HCT116 (cell line): ENCODE measurements around the gene MYL6B. TPM values are rescaled to one million over a fixed set of nuclear protein-coding genes. Genes with fewer than 3 reads are reported as not detected.

Experiments
- ATAC-seq: fragments of 200-7000 bp; cut with Tn5 transposase; 2 replicates; pipeline ENCODE4 v1.9.1; 2020; ENCODE audit warnings: mild to moderate bottlenecking, moderate library complexity
- BruUV-seq: library from RNA; stranded (reverse); fragments of 400-500 nt; replicated peaks from 2 replicates; lab custom pipeline; 2021; lab: Mats Ljungman, UMichigan
- CTCF ChIA-PET: fragments of 300-600 bp; sonication (Branson Sonifier 250); formaldehyde crosslinking; loops from one replicate; lab custom pipeline; 2021; ENCODE audit warnings: antibody characterized with exemption; lab: Charles Lee
- POLR2A ChIA-PET: fragments of 300-600, 350-600 bp; sonication (Branson Sonifier 250); formaldehyde crosslinking; loops from one replicate; lab custom pipeline; 2021; ENCODE audit warnings: antibody characterized with exemption; lab: Charles Lee
- RAD21 ChIA-PET, 2 experiments: fragments of 300-600 bp; sonication (Branson Sonifier 250); formaldehyde crosslinking; loops; one replicate each; lab custom pipeline; 2023; ENCODE audit warnings: low total read pairs in 2 of 2; ENCODE audit not compliant: uncharacterized antibody in 2 of 2, unreplicated experiment in 2 of 2, low non-redundant PET in 1 of 2; lab: Charles Lee
- DNase-seq: peaks from one replicate; pipeline ENCODE4 v3.0.0-alpha.2; 2010; ENCODE audit warnings: low read depth, low spot score
- H2AFZ ChIP-seq: fragments of 200-600 bp; shearing (Covaris generic), sonication (generic); 2 replicates; pipeline ENCODE4 v1.6.1; 2017; ENCODE audit warnings: low read depth, mixed run types, mixed read lengths, antibody characterized with exemption, low read length; ENCODE audit not compliant: poor library complexity, severe bottlenecking
- H3K27ac ChIP-seq: 2 replicates; pipeline ENCODE4 v1.5.1; 2012; ENCODE audit warnings: low read depth, low read length
- H3K27me3 ChIP-seq: fragments of 200-600 bp; sonication (generic); 2 replicates; pipeline ENCODE4 v1.6.1; 2016; ENCODE audit warnings: mixed run types, low read length, mixed read lengths; ENCODE audit not compliant: insufficient read depth
- H3K36me3 ChIP-seq, 2 experiments: fragments of 200-500 bp in 1 of 2; fragments of 200-600 bp in 1 of 2; sonication (Bioruptor generic) in 1 of 2; sonication (generic) in 1 of 2; 2 replicates each; pipeline versions ENCODE4 v1.5.1 to v1.6.1; 2014 to 2016; ENCODE audit warnings: low read length in 2 of 2, inconsistent platforms in 1 of 2, mixed read lengths in 1 of 2, mixed run types in 1 of 2; ENCODE audit not compliant: insufficient read depth in 2 of 2, control insufficient read depth in 1 of 2
- H3K4me1 ChIP-seq, 2 experiments: fragments of 200-600 bp in 1 of 2; sonication (generic) in 1 of 2; 2 replicates each; pipeline versions ENCODE4 v1.5.1 to v1.6.1; 2012 to 2017; ENCODE audit warnings: low read length in 2 of 2, inconsistent platforms in 1 of 2, mild to moderate bottlenecking in 1 of 2, mixed read lengths in 1 of 2, mixed run types in 1 of 2, moderate library complexity in 1 of 2; ENCODE audit not compliant: insufficient read depth in 2 of 2, control insufficient read depth in 1 of 2
- H3K4me2 ChIP-seq: fragments of 200-600 bp; sonication (generic); 2 replicates; pipeline ENCODE4 v1.6.1; 2017; ENCODE audit warnings: mixed run types, low read length, mixed read lengths
- H3K4me3 ChIP-seq, 2 experiments: fragments of 200-600 bp in 1 of 2; sonication (generic) in 1 of 2; replicated peaks in 1 of 2; 2 replicates each; pipeline ENCODE4 v1.5.1; 2011 to 2016; ENCODE audit warnings: low read length in 2 of 2, control low read depth in 1 of 2, low read depth in 1 of 2, mild to moderate bottlenecking in 1 of 2, mixed read lengths in 1 of 2, mixed run types in 1 of 2
- H3K79me2 ChIP-seq: fragments of 200-600 bp; sonication (generic); 2 replicates; pipeline ENCODE4 v1.6.1; 2017; ENCODE audit warnings: mild to moderate bottlenecking, mixed run types, low read length, moderate library complexity, mixed read lengths; ENCODE audit not compliant: insufficient read depth
- H3K9ac ChIP-seq: fragments of 200-600 bp; sonication (generic); 2 replicates; pipeline ENCODE4 v1.6.1; 2016; ENCODE audit warnings: low read length, mixed read lengths
- H3K9me2 ChIP-seq: fragments of 200-600 bp; sonication (generic), shearing (Covaris generic); 2 replicates; pipeline ENCODE4 v1.6.1; 2017; ENCODE audit warnings: mixed run types, mild to moderate bottlenecking, moderate library complexity; ENCODE audit not compliant: insufficient read depth
- H3K9me3 ChIP-seq, 2 experiments: fragments of 200-500 bp in 1 of 2; fragments of 200-600 bp in 1 of 2; sonication (Bioruptor generic) in 1 of 2; sonication (generic) in 1 of 2; 2 replicates each; pipeline ENCODE4 v1.6.1; 2014 to 2017; ENCODE audit warnings: low read length in 2 of 2, mixed read lengths in 2 of 2, inconsistent platforms in 1 of 2, low read depth in 1 of 2, mild to moderate bottlenecking in 1 of 2, mixed run types in 1 of 2, moderate library complexity in 1 of 2; ENCODE audit not compliant: control insufficient read depth in 1 of 2, insufficient read depth in 1 of 2
- H4K20me1 ChIP-seq: fragments of 200-600 bp; sonication (generic), shearing (Covaris generic); 2 replicates; pipeline ENCODE4 v1.6.1; 2017; ENCODE audit warnings: mixed run types, mild to moderate bottlenecking, moderate library complexity; ENCODE audit not compliant: insufficient read depth
- EGR1 ChIP-seq: IDR thresholded peaks from 2 replicates; pipeline ENCODE4 v1.6.1; 2012; ENCODE audit warnings: low read depth
- FOSL1 ChIP-seq: IDR thresholded peaks from 2 replicates; pipeline ENCODE4 v1.6.1; 2012; ENCODE audit warnings: low read depth
- POLR2AphosphoS5 ChIP-seq: IDR thresholded peaks from 2 replicates; pipeline ENCODE4 v1.6.1; 2011; ENCODE audit warnings: mild to moderate bottlenecking, low read depth, low read length, moderate library complexity
- SIN3A ChIP-seq: IDR thresholded peaks from 2 replicates; pipeline ENCODE4 v1.6.1; 2012; ENCODE audit warnings: low read depth
- SRF ChIP-seq: IDR thresholded peaks from 2 replicates; pipeline ENCODE4 v1.6.1; 2012; ENCODE audit warnings: low read depth
- ZFX ChIP-seq: fragments of 450-650 bp; IDR thresholded peaks from 2 replicates; pipeline ENCODE4 v1.6.1; 2017
- ZNF274 ChIP-seq: fragments of 200-500 bp; sonication (Bioruptor generic); IDR thresholded peaks from 2 replicates; pipeline ENCODE4 v1.6.1; 2014; ENCODE audit warnings: mild to moderate bottlenecking, low read depth, low read length, inconsistent platforms
- intact Hi-C: fragments of 100-400 bp; cut with micrococcal nuclease; formaldehyde crosslinking; loops from 2 replicates; pipeline ENCODE4 v1.10.0; 2022
- total RNA-seq: library from RNA; stranded (reverse); gene quantifications from one replicate; pipeline ENCODE4 v1.2.1, GENCODE V29; 2021; ENCODE audit not compliant: unreplicated experiment
- TF ChIP-seq, protein P1 (sequence below): IDR thresholded peaks from 2 replicates; pipeline ENCODE4 v1.6.1; 2012
- TF ChIP-seq, protein P2 (sequence below): IDR thresholded peaks from 2 replicates; pipeline ENCODE4 v1.6.1; 2011; ENCODE audit warnings: mild to moderate bottlenecking, low read length, moderate library complexity; ENCODE audit not compliant: insufficient replicate concordance; ENCODE audit errors: extremely low read depth
- TF ChIP-seq, protein P3 (sequence below): IDR thresholded peaks from 2 replicates; pipeline ENCODE4 v1.6.1; 2012; ENCODE audit warnings: low read depth

The MYL6B gene
- total RNA-seq, 1 experiment from 2014 or later, result 94.3 TPM

DNA sequence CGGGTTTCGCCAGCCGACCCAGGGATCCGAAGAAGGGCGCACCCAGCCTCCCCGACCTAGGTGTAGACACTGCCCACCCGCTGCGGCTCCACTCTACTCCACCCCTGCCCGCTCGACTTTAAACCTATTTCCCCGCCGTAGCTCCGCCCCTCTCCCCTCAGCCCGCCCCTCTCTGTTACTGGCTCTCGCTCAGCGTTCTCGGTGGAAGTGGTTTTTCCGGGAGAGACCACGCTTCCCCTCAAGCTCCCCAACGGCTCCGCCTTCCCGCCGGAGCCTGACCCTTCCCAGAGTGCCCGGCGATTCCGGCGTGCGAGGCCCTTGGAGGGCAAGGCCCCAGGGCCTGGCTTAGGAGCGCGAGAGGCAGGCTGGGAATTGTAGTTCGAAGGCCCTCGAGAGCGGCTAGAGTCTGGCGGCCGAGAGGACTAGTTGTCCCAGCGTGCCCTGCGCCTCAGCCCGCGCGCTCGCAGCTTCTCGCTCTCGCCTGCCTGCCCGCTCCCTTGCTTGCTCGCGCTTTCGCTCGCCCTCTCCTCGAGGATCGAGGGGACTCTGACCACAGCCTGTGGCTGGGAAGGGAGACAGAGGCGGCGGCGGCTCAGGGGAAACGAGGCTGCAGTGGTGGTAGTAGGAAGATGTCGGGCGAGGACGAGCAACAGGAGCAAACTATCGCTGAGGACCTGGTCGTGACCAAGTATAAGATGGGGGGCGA is 48.1 kb upstream of the MYL6B start, which contains the start of gene PA2G4 (continued):
- TF ChIP-seq ZNF274, result no peak

DNA sequence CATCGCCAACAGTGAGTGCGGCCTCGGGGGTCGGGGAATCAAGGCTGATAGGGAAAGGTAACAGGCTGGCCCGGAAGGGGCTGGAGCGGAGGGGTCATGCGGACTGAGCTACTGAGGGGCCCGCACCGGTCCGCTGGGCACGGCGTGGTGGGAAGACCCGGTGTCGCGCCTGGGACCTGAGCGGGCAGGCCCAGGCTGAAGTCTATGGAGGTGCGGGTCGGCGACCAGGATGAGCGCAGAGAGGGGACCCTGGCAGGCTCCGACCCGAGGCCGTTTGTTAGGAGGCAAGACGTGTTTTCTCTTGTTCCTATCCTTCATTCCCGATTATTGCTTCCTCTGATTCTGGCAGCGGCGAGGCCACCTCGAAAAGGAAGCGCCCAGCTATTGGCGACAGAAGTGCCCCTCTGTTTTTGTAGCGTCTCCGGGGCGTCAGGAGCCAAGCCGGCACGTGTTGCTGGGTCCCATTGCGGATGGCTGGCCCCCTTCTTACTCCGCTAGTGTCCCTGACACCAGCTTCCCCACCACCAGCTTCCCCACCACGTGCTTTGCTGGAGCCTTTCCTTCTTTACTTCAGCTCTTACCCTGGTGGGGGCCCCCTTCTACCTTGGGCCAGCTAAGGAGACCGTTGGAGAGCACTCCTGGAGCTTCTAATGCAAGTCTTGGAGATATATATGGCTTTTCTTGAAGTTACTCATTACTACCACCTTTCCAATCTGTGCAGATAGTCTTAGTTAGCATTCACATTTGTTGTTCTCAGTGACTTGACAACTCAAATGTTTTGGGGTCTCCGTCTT is 47.4 kb upstream of the MYL6B start:
- peak overlapping the region; percentile 100 for H3K9ac ChIP-seq
- no peaks in the 10 kb centered on the region for H3K9me3 ChIP-seq
- H3K4me2 ChIP-seq, result peak overlapping the region; percentile 93
- TF ChIP-seq, protein P1, sequence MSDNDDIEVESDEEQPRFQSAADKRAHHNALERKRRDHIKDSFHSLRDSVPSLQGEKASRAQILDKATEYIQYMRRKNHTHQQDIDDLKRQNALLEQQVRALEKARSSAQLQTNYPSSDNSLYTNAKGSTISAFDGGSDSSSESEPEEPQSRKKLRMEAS, result peak; percentile 76
- TF ChIP-seq POLR2AphosphoS5, result 0 out of 2 replicates have a peak, but pooled peaks have one; percentile 5
- TF ChIP-seq, protein P2, sequence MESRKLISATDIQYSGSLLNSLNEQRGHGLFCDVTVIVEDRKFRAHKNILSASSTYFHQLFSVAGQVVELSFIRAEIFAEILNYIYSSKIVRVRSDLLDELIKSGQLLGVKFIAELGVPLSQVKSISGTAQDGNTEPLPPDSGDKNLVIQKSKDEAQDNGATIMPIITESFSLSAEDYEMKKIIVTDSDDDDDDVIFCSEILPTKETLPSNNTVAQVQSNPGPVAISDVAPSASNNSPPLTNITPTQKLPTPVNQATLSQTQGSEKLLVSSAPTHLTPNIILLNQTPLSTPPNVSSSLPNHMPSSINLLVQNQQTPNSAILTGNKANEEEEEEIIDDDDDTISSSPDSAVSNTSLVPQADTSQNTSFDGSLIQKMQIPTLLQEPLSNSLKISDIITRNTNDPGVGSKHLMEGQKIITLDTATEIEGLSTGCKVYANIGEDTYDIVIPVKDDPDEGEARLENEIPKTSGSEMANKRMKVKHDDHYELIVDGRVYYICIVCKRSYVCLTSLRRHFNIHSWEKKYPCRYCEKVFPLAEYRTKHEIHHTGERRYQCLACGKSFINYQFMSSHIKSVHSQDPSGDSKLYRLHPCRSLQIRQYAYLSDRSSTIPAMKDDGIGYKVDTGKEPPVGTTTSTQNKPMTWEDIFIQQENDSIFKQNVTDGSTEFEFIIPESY, result no peak
- TF ChIP-seq, protein P3, sequence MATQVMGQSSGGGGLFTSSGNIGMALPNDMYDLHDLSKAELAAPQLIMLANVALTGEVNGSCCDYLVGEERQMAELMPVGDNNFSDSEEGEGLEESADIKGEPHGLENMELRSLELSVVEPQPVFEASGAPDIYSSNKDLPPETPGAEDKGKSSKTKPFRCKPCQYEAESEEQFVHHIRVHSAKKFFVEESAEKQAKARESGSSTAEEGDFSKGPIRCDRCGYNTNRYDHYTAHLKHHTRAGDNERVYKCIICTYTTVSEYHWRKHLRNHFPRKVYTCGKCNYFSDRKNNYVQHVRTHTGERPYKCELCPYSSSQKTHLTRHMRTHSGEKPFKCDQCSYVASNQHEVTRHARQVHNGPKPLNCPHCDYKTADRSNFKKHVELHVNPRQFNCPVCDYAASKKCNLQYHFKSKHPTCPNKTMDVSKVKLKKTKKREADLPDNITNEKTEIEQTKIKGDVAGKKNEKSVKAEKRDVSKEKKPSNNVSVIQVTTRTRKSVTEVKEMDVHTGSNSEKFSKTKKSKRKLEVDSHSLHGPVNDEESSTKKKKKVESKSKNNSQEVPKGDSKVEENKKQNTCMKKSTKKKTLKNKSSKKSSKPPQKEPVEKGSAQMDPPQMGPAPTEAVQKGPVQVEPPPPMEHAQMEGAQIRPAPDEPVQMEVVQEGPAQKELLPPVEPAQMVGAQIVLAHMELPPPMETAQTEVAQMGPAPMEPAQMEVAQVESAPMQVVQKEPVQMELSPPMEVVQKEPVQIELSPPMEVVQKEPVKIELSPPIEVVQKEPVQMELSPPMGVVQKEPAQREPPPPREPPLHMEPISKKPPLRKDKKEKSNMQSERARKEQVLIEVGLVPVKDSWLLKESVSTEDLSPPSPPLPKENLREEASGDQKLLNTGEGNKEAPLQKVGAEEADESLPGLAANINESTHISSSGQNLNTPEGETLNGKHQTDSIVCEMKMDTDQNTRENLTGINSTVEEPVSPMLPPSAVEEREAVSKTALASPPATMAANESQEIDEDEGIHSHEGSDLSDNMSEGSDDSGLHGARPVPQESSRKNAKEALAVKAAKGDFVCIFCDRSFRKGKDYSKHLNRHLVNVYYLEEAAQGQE, result no peak
- TF ChIP-seq FOSL1, result no peak
- TF ChIP-seq ZNF274, result no peak
- TF ChIP-seq ZFX, result peak; percentile 59
- no peak for TF ChIP-seq SIN3A
- TF ChIP-seq SRF, result no peak
- no peak for TF ChIP-seq EGR1
- H3K4me1 ChIP-seq, result peaks cover 9 to 26% of the 10 kb centered on the region in 2 experiments
- H2AFZ ChIP-seq, result no peak overlapping the region
- CTCF ChIA-PET, result interaction anchor here (0.9 to 1.6 kb wide), 7 partner anchors 10 to 367 kb away, joined by 3 to 13 read pairs (median 4); partner anchors contain the start of genes ERBB3 and ESYT1
- DNase-seq (no peak), ATAC-seq (peak; percentile 18)
- RAD21 ChIA-PET, result interaction anchor here in 1 of 2 experiments (0.6 to 1.0 kb wide), 2 partner anchors 24 to 999 kb away, joined by 3 read pairs; no protein-coding TSS in a partner anchor
- peak overlapping the region; percentile 94 for H3K27ac ChIP-seq
- H3K4me3 ChIP-seq, result peak overlapping the region; percentile 88 to 98
- H4K20me1 ChIP-seq, result peaks cover 7% of the 10 kb centered on the region; the same call in 1 of the 2 replicates
- no peaks in the 10 kb centered on the region for H3K27me3 ChIP-seq
- POLR2A ChIA-PET, result interaction anchor here (0.8 to 2.6 kb wide), 19 partner anchors 8 to 255 kb away, joined by 3 to 75 read pairs (median 5); partner anchors contain the start of genes ESYT1, MYL6B, RNF41 and RPL41
- H3K9me2 ChIP-seq, result no peaks in the 10 kb centered on the region
- BruUV-seq, result no TSS peak
- H3K36me3 ChIP-seq, result peaks cover 33 to 52% of the 10 kb centered on the region in 2 experiments
- intact Hi-C loops, result loop anchor here (1.0 to 2.0 kb wide), 3 partner anchors 11 to 58 kb away; partner anchors contain the start of gene RPL41
- peaks cover 55% of the 10 kb centered on the region for H3K79me2 ChIP-seq
